ENCODE results near the gene PIP5K1A.

Gene PIP5K1A

GRCh38 chr1:151289080-151289935 is 91.0 kb downstream of the PIP5K1A start:
- DNase-seq: no peak

DNA sequence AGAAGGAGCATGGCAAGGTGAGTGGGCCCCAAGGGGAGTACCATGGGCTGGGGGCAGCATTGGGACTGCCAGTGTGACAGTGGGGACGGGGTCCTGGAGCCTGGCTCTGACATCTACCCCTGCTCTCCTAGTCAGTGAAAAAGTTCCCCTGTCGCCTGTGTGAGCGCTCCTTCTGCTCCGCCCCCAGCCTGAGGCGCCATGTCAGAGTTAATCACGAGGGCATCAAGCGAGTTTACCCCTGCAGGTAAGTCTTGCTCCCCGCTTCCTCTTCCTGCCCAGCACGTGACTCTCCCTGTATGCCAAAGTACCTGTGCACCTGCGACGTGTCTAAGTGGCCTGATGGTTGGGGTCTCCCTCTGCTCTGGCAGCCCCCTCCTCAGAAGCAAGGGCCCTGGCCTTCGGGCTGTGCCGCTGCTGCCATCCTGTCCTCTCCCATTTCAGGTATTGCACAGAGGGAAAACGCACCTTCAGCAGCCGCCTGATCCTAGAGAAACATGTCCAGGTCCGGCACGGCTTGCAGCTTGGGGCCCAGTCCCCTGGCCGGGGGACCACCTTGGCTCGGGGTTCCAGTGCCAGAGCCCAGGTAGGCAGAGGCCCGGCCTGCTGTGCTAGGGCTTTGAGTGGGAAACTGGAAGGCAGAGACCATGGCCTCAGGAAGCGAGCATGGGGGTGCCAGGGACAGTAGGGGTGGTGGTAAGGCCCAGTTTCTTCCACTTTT is 91.8 kb downstream of the PIP5K1A start:
- no peak for DNase-seq

GRCh38 chr1:151290709-151291303 is 92.5 kb downstream of the PIP5K1A start:
- DNase-seq: no peak

DNA sequence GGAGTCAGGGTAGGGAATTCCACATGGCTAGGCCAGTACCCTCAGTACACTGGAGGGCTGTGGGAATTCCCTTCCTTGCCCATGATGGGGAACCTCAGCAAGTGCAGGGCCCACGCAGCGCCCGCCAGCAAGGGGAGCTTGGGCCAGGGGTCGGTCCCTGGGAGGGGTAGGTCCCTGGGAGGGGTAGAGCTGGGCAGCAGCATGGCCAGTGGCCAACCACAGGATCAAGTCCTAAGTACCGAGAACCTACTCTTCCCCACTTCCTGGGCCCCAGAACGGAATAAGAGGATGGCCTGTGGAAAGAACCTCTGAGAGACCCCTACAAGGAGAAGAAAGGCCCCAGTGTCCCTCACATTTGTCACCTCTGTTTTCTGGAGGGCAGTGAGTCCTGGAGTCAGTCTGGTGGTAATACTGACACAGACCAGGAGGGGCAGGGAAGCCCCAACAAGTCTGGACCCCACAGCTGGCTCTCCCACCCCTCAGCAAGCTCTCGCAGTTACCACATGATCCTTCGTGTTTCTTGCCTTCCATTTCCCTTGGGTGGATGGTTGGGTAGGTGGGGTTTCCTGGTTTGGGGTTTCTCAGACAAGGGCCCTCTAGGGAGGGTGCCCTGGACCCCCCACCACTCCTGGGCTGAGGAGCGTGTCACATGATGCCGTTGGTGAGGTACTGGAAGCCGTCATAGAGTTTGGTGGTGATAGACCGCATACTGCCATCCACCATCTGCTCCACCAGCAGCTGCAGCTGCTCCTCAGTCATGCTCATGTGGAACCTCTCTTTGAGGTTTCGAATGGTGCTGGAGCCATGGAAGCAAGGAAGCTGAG is 94.1 kb downstream of the PIP5K1A start:
- no peak for DNase-seq

DNA sequence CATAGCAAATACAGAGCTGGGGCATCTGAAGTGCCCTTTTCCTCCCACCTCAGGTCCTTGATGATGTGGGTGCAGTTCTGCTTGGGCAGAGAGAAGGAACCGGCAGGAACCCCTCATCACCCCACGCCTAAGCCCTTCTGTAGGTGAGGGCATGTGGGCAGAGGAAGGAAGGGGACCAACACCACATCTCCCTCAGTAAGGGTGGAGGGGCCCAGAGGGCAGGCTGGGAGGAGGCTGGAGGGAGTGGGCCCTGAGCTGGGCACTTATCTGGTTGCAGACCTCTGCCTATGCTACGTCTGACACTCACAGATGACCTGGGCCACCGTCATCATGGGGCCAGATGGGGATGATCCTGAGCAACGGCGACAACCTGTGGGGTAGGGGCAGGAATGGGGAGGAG is 94.7 kb downstream of the PIP5K1A start:
- DNase-seq: no peak

DNA sequence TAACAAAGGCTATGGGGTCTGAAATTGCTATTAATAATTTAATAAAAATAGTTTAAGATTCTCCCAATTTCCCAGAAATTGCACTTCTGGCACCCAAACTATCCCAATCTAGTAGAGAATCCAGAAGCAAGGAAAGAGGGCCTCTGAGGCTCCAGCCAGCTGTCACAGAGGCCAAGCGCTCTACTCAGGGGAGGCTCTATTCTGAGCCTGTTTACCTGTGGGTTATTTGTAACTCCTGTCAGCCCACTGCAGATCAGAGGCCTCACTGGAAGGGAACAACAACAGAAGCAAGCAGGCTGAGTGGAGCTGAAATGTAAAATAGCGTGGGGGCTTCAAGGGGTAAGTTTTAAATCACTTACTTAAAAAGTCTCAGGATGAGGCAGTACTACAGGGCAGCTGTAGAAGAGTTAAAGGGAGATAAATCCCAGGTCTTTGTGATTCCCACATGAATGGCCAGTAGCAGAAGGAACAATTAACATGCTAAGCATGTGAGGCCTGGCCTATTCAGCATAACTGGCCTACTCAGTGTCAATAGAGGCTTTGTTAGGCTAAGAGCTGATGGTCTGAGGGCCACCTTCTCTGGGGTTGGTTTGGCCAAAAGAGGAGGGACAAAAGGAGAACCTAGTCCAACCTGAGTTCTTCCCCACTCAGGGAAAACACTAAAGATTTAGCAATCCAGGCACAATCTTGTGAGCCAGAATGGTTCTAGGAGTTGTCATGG is 96.5 kb downstream of the PIP5K1A start:
- DNase-seq: no peak

Data from stimulated activated CD4-positive, alpha-beta T cell treated with anti-CD3 and anti-CD28 coated beads, Interleukin-4, amount 100 ng/mL, for 1 hour (primary cell).